ENCODE results near the gene SLFN13.

SLFN13 gene

DNA sequence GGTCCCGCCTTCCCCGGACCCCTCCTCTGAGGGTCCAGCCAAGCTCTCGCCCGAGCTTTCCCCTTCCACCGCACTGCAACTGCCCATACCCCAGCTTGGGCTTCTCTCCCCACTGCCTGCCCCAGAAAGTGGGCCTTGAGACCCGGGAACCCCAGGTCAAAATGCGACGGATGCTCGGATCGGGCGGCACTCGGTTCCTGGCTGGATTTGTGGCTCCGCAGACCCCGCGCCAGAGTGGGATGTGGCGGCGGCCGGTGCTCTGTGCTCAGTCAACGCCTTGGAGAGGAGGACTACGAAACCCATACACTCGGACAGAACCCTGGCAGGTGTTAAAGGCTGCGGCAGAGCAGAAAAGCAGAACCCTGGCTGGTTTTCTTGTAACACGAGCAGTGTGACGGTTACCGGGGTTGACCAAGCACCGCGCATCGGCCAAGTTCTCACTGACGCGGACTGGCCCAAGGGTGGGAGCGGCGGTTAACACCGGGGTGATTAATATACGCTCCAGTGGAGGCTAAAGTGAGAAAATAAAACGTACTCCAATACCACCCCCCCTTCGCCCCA lies 885 bp upstream of the SLFN13 start:
- H3K4me2 ChIP-seq (ENCODE audit: low read length) = peak overlapping the region; percentile 89
- no peaks in the 10 kb centered on the region for H4K20me1 ChIP-seq (ENCODE audit: insufficient read depth, low read length)
- no peaks in the 10 kb centered on the region for H3K36me3 ChIP-seq (replicated peaks; ENCODE audit: low read depth, low read length)
- no peaks in the 10 kb centered on the region; the same call in 1 of the 2 replicates for H3K79me2 ChIP-seq (ENCODE audit: low read length)
- peak overlapping the region; percentile 88 for H3K9ac ChIP-seq (ENCODE audit: low read length)
- no peak overlapping the region for H2AFZ ChIP-seq (ENCODE audit: low read depth, low read length)
- H3K4me1 ChIP-seq (ENCODE audit: low read length) = peaks cover 13% of the 10 kb centered on the region
- no peaks in the 10 kb centered on the region for H3K27me3 ChIP-seq (ENCODE audit: low read depth, low read length)
- peak overlapping the region; percentile 85 for H3K4me3 ChIP-seq (ENCODE audit: low read length)
- H3K9me3 ChIP-seq (ENCODE audit: insufficient read depth, low read length) = no peaks in the 10 kb centered on the region
- TF ChIP-seq EZH2phosphoT487 (IDR thresholded peaks at IDR 0.05; ENCODE audit: low read depth) = no peak
- TF ChIP-seq, protein P1, sequence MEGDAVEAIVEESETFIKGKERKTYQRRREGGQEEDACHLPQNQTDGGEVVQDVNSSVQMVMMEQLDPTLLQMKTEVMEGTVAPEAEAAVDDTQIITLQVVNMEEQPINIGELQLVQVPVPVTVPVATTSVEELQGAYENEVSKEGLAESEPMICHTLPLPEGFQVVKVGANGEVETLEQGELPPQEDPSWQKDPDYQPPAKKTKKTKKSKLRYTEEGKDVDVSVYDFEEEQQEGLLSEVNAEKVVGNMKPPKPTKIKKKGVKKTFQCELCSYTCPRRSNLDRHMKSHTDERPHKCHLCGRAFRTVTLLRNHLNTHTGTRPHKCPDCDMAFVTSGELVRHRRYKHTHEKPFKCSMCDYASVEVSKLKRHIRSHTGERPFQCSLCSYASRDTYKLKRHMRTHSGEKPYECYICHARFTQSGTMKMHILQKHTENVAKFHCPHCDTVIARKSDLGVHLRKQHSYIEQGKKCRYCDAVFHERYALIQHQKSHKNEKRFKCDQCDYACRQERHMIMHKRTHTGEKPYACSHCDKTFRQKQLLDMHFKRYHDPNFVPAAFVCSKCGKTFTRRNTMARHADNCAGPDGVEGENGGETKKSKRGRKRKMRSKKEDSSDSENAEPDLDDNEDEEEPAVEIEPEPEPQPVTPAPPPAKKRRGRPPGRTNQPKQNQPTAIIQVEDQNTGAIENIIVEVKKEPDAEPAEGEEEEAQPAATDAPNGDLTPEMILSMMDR (IDR thresholded peaks at IDR 0.05; ENCODE audit: low read depth, low read length) = no peak
- no peak overlapping the region for H3K27ac ChIP-seq (ENCODE audit: low read length)

DNA sequence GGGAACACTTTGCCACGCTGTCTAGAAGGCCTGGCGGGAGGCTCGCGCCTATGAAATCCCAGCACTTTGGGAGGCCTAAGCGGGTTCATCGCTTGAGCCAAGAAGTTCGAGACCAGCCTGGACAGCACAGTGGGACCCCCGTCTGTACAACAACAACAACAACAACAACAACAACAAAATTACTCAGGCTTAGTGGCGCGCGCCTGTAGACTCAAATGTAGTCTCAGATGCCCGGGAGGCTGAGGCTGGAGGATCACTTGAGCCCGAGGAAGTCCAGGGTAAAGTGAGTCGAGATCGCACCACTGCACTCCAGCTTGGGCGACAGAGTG lies 297 bp upstream of the SLFN13 start:
- Histone ChIP-seq H3K79me2 (ENCODE audit: low read length) (no peaks in the 10 kb centered on the region; the same call in 1 of the 2 replicates), H3K4me1 (ENCODE audit: low read length) (peaks cover 13% of the 10 kb centered on the region), H3K9ac (ENCODE audit: low read length) (peak overlapping the region; percentile 88; the same call in 1 of the 2 replicates), H3K27ac (ENCODE audit: low read length) (no peak overlapping the region), H3K27me3 (ENCODE audit: low read depth, low read length) (no peaks in the 10 kb centered on the region), H3K9me3 (ENCODE audit: insufficient read depth, low read length) (no peaks in the 10 kb centered on the region), H3K4me2 (ENCODE audit: low read length) (peak overlapping the region; percentile 89), H2AFZ (ENCODE audit: low read depth, low read length) (peak overlapping the region; percentile 99), H4K20me1 (ENCODE audit: insufficient read depth, low read length) (no peaks in the 10 kb centered on the region), H3K36me3 (replicated peaks; ENCODE audit: low read depth, low read length) (no peaks in the 10 kb centered on the region), H3K4me3 (ENCODE audit: low read length) (peak overlapping the region; percentile 85)
- TF ChIP-seq, protein P1 (IDR thresholded peaks at IDR 0.05; ENCODE audit: low read depth, low read length) = no peak
- no peak for TF ChIP-seq EZH2phosphoT487 (IDR thresholded peaks at IDR 0.05; ENCODE audit: low read depth)

DNA sequence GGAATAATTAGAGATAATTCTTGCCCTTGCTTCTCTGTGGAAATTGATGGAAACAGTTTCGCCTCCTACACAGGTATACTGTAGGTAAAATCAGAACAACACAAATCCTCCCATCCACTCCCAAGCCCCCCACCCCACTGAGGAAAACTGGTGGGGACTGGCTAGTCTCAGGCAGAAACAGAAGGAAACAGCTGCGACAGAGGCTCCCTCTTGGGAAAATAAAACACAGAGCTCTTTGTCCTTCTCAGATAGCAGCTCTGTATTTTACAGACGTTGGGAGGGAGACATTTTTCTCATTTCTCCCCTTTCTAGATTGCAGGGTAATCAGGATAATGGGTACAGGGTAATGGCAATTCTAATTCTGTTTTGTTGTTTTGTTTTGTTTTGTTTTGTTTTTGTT lies 1.1 kb downstream of the SLFN13 start:
- H3K9ac ChIP-seq (ENCODE audit: low read length) = peak overlapping the region; percentile 88
- H3K9me3 ChIP-seq (ENCODE audit: insufficient read depth, low read length) = no peaks in the 10 kb centered on the region
- TF ChIP-seq EZH2phosphoT487 (IDR thresholded peaks at IDR 0.05; ENCODE audit: low read depth) = no peak
- TF ChIP-seq, protein P1 (IDR thresholded peaks at IDR 0.05; ENCODE audit: low read depth, low read length) = peak; percentile 20; the same call in 1 of the 2 replicates
- H3K4me3 ChIP-seq (ENCODE audit: low read length) = peak overlapping the region; percentile 85
- peak overlapping the region; percentile 89 for H3K4me2 ChIP-seq (ENCODE audit: low read length)
- H3K36me3 ChIP-seq (replicated peaks; ENCODE audit: low read depth, low read length) = no peaks in the 10 kb centered on the region
- H2AFZ ChIP-seq (ENCODE audit: low read depth, low read length) = peak overlapping the region; percentile 80; the same call in 1 of the 2 replicates
- no peaks in the 10 kb centered on the region for H3K27me3 ChIP-seq (ENCODE audit: low read depth, low read length)
- no peaks in the 10 kb centered on the region for H4K20me1 ChIP-seq (ENCODE audit: insufficient read depth, low read length)
- H3K4me1 ChIP-seq (ENCODE audit: low read length) = peaks cover 13% of the 10 kb centered on the region
- no peak overlapping the region; the same call in 1 of the 2 replicates for H3K27ac ChIP-seq (ENCODE audit: low read length)
- no peaks in the 10 kb centered on the region; the same call in 1 of the 2 replicates for H3K79me2 ChIP-seq (ENCODE audit: low read length)

DNA sequence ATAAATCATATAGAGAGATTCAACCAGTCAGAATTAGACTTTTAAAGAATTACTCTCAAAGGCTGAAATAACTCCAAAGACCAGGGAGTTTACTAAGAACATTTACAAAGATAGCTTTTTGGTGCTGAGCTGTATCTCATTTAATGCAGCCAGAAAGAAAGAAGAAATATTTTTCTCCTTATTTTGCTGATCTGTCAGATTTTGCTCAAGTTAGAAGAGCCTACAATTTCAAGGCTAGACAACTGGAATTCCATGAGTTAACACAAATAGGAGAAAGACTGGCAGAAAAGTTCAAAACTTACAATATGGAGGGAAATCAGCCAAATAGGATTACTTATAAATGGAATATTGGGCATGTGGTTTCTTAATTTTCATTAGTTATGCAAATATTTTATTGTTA lies 10.1 kb downstream of the SLFN13 start:
- H3K4me2 ChIP-seq (ENCODE audit: low read length) = no peak overlapping the region
- no peaks in the 10 kb centered on the region for H3K36me3 ChIP-seq (replicated peaks; ENCODE audit: low read depth, low read length)
- H3K79me2 ChIP-seq (ENCODE audit: low read length) = no peaks in the 10 kb centered on the region
- no peaks in the 10 kb centered on the region for H3K9me3 ChIP-seq (ENCODE audit: insufficient read depth, low read length)
- no peak overlapping the region for H3K4me3 ChIP-seq (ENCODE audit: low read length)
- H3K27me3 ChIP-seq (ENCODE audit: low read depth, low read length) = no peaks in the 10 kb centered on the region
- no peak overlapping the region for H3K9ac ChIP-seq (ENCODE audit: low read length)
- H3K4me1 ChIP-seq (ENCODE audit: low read length) = no peaks in the 10 kb centered on the region
- no peaks in the 10 kb centered on the region for H4K20me1 ChIP-seq (ENCODE audit: insufficient read depth, low read length)
- no peak overlapping the region for H2AFZ ChIP-seq (ENCODE audit: low read depth, low read length)
- no peak overlapping the region for H3K27ac ChIP-seq (ENCODE audit: low read length)
- TF ChIP-seq, protein P1 (IDR thresholded peaks at IDR 0.05; ENCODE audit: low read depth, low read length) = no peak
- TF ChIP-seq EZH2phosphoT487 (IDR thresholded peaks at IDR 0.05; ENCODE audit: low read depth) = no peak
